Activated T-cell treated with anti-CD3 and anti-CD28 coated beads, Interleukin-2, amount 50 U/mL, for 24 hours (primary cell): ENCODE data around the gene FIZ1.

Experiments
- DNase-seq: peaks from one replicate; pipeline ENCODE4 v3.0.0-alpha.2; 2020
- H3K27ac Mint-ChIP-seq: 2 replicates; pipeline ENCODE4 v1.8.0; 2020; ENCODE audit warnings: mild to moderate bottlenecking, mixed read lengths
- H3K27me3 Mint-ChIP-seq: 2 replicates; pipeline ENCODE4 v1.8.0; 2020; ENCODE audit warnings: mixed read lengths
- H3K36me3 Mint-ChIP-seq: 2 replicates; pipeline ENCODE4 v1.8.0; 2020; ENCODE audit warnings: low read depth, mixed read lengths
- H3K4me1 Mint-ChIP-seq: 2 replicates; pipeline ENCODE4 v1.8.0; 2020; ENCODE audit warnings: low read depth, mixed read lengths
- H3K4me3 Mint-ChIP-seq: 2 replicates; pipeline ENCODE4 v1.8.0; 2020; ENCODE audit warnings: mild to moderate bottlenecking, moderate library complexity, mixed read lengths
- H3K9me3 Mint-ChIP-seq: 2 replicates; pipeline ENCODE4 v1.8.0; 2020; ENCODE audit warnings: mixed read lengths

The FIZ1 gene

GRCh38 chr19:55563261-55563690 is 36.0 kb downstream of the FIZ1 start:
- no peak overlapping the region for H3K27ac Mint-ChIP-seq
- peaks cover 4% of the 10 kb centered on the region for H3K9me3 Mint-ChIP-seq
- peaks cover 9% of the 10 kb centered on the region for H3K27me3 Mint-ChIP-seq
- no peak overlapping the region for H3K4me3 Mint-ChIP-seq
- DNase-seq, result no peak
- no peaks in the 10 kb centered on the region for H3K4me1 Mint-ChIP-seq
- no peaks in the 10 kb centered on the region for H3K36me3 Mint-ChIP-seq

GRCh38 chr19:55559684-55560083 is 39.6 kb downstream of the FIZ1 start:
- Mint-ChIP-seq H3K36me3 (no peaks in the 10 kb centered on the region), H3K27me3 (peaks cover 6% of the 10 kb centered on the region), H3K4me3 (no peak overlapping the region), H3K4me1 (no peaks in the 10 kb centered on the region), H3K9me3 (peaks cover 4% of the 10 kb centered on the region), H3K27ac (no peak overlapping the region)
- DNase-seq, result no peak

- H3K27ac Mint-ChIP-seq, result no peak overlapping the region
- H3K4me3 Mint-ChIP-seq, result no peak overlapping the region
- no peaks in the 10 kb centered on the region for H3K4me1 Mint-ChIP-seq
- no peak for DNase-seq
- peaks cover 4% of the 10 kb centered on the region for H3K27me3 Mint-ChIP-seq
- H3K36me3 Mint-ChIP-seq, result no peaks in the 10 kb centered on the region
- no peaks in the 10 kb centered on the region for H3K9me3 Mint-ChIP-seq
Observed at GRCh38 chr19:55554741-55555152, 44.6 kb downstream of the FIZ1 start.

GRCh38 chr19:55554302-55554701 is 45.0 kb downstream of the FIZ1 start:
- Mint-ChIP-seq H3K36me3 (no peaks in the 10 kb centered on the region), H3K27ac (no peak overlapping the region), H3K27me3 (peaks cover 4% of the 10 kb centered on the region), H3K4me1 (no peaks in the 10 kb centered on the region), H3K9me3 (no peaks in the 10 kb centered on the region), H3K4me3 (no peak overlapping the region)
- DNase-seq, result no peak

GRCh38 chr19:55553217-55554182 is 45.8 kb downstream of the FIZ1 start:
- Mint-ChIP-seq H3K27ac (no peak overlapping the region), H3K4me3 (no peak overlapping the region), H3K36me3 (no peaks in the 10 kb centered on the region), H3K4me1 (no peaks in the 10 kb centered on the region), H3K27me3 (peaks cover 4% of the 10 kb centered on the region), H3K9me3 (no peaks in the 10 kb centered on the region)
- no peak for DNase-seq

GRCh38 chr19:55552620-55553019 is 46.7 kb downstream of the FIZ1 start:
- no peaks in the 10 kb centered on the region for H3K9me3 Mint-ChIP-seq
- peaks cover 8% of the 10 kb centered on the region for H3K27me3 Mint-ChIP-seq
- no peak overlapping the region for H3K4me3 Mint-ChIP-seq
- no peak overlapping the region for H3K27ac Mint-ChIP-seq
- no peak for DNase-seq
- no peaks in the 10 kb centered on the region for H3K4me1 Mint-ChIP-seq
- H3K36me3 Mint-ChIP-seq, result no peaks in the 10 kb centered on the region

GRCh38 chr19:55552206-55552605 is 47.1 kb downstream of the FIZ1 start:
- Mint-ChIP-seq H3K36me3 (no peaks in the 10 kb centered on the region), H3K4me1 (peaks cover 1% of the 10 kb centered on the region), H3K27me3 (peaks cover 10% of the 10 kb centered on the region), H3K9me3 (no peaks in the 10 kb centered on the region), H3K27ac (no peak overlapping the region), H3K4me3 (no peak overlapping the region)
- no peak for DNase-seq

GRCh38 chr19:55550321-55550650 is 49.0 kb downstream of the FIZ1 start:
- Mint-ChIP-seq H3K27me3 (peaks cover 23% of the 10 kb centered on the region), H3K27ac (no peak overlapping the region), H3K4me1 (peaks cover 1% of the 10 kb centered on the region), H3K9me3 (no peaks in the 10 kb centered on the region), H3K4me3 (no peak overlapping the region), H3K36me3 (no peaks in the 10 kb centered on the region)
- no peak for DNase-seq

GRCh38 chr19:55549500-55550320 is 49.6 kb downstream of the FIZ1 start:
- no peak for DNase-seq
- Mint-ChIP-seq H3K36me3 (no peaks in the 10 kb centered on the region), H3K27ac (no peak overlapping the region), H3K4me1 (peaks cover 1% of the 10 kb centered on the region), H3K27me3 (peaks cover 25% of the 10 kb centered on the region), H3K4me3 (no peak overlapping the region), H3K9me3 (no peaks in the 10 kb centered on the region)

- peaks cover 1% of the 10 kb centered on the region for H3K4me1 Mint-ChIP-seq
- no peak overlapping the region for H3K27ac Mint-ChIP-seq
- DNase-seq, result no peak
- peaks cover 28% of the 10 kb centered on the region for H3K27me3 Mint-ChIP-seq
- no peaks in the 10 kb centered on the region for H3K9me3 Mint-ChIP-seq
- no peaks in the 10 kb centered on the region for H3K36me3 Mint-ChIP-seq
- H3K4me3 Mint-ChIP-seq, result no peak overlapping the region
Observed at GRCh38 chr19:55546822-55547614, 52.3 kb downstream of the FIZ1 start.

GRCh38 chr19:55546011-55546410 is 53.3 kb downstream of the FIZ1 start:
- H3K4me1 Mint-ChIP-seq, result peaks cover 1% of the 10 kb centered on the region
- no peaks in the 10 kb centered on the region for H3K36me3 Mint-ChIP-seq
- H3K9me3 Mint-ChIP-seq, result no peaks in the 10 kb centered on the region
- peaks cover 28% of the 10 kb centered on the region for H3K27me3 Mint-ChIP-seq
- H3K27ac Mint-ChIP-seq, result no peak overlapping the region
- no peak for DNase-seq
- no peak overlapping the region for H3K4me3 Mint-ChIP-seq

GRCh38 chr19:55545443-55545842 is 53.9 kb downstream of the FIZ1 start, which contains the start of gene SBK3:
TSS of gene SBK3 (minus strand) at chr19:55545543. CDS start at chr19:55545543, 0 bp downstream.
- Mint-ChIP-seq H3K4me1 (peaks cover 1% of the 10 kb centered on the region), H3K4me3 (no peak within 1 kb of the TSS), H3K36me3 (no peaks in the 10 kb centered on the region), H3K9me3 (no peaks in the 10 kb centered on the region), H3K27ac (no peak within 1 kb of the TSS), H3K27me3 (peaks cover 28% of the 10 kb centered on the region)
- no peak for DNase-seq

- Mint-ChIP-seq H3K4me1 (peaks cover 1% of the 10 kb centered on the region), H3K36me3 (no peaks in the 10 kb centered on the region), H3K4me3 (no peak overlapping the region), H3K9me3 (no peaks in the 10 kb centered on the region), H3K27me3 (peaks cover 28% of the 10 kb centered on the region), H3K27ac (no peak overlapping the region)
- DNase-seq, result no peak
Observed at GRCh38 chr19:55544776-55545439, 54.4 kb downstream of the FIZ1 start.

- no peaks in the 10 kb centered on the region for H3K36me3 Mint-ChIP-seq
- peaks cover 1% of the 10 kb centered on the region for H3K4me1 Mint-ChIP-seq
- peaks cover 28% of the 10 kb centered on the region for H3K27me3 Mint-ChIP-seq
- H3K9me3 Mint-ChIP-seq, result no peaks in the 10 kb centered on the region
- H3K27ac Mint-ChIP-seq, result no peak overlapping the region
- H3K4me3 Mint-ChIP-seq, result no peak overlapping the region
- DNase-seq, result no peak
Observed at GRCh38 chr19:55544014-55544413, 55.3 kb downstream of the FIZ1 start.
